Type B pancreatic cell (in vitro differentiated cells): ENCODE results near the gene EXOC3L2. TPM values are rescaled to one million over a fixed set of nuclear protein-coding genes. Genes with fewer than 3 reads are reported as not detected.

Source experiments
- DNase-seq: peaks from one replicate; pipeline ENCODE4 v3.0.0; 2021; ENCODE audit warnings: mixed read lengths; ENCODE audit not compliant: unreplicated experiment; ENCODE audit errors: extremely low spot score
- H3K27ac Mint-ChIP-seq: 2 replicates; pipeline ENCODE4 v1.8.0; 2021; ENCODE audit warnings: mild to moderate bottlenecking, mixed read lengths
- H3K27me3 Mint-ChIP-seq: 2 replicates; pipeline ENCODE4 v1.8.0; 2021; ENCODE audit warnings: mixed read lengths
- H3K36me3 Mint-ChIP-seq: 2 replicates; pipeline ENCODE4 v1.8.0; 2021; ENCODE audit warnings: mixed read lengths
- H3K4me1 Mint-ChIP-seq: one replicate; pipeline ENCODE4 v1.8.0; 2021; ENCODE audit warnings: mixed read lengths; ENCODE audit not compliant: unreplicated experiment
- H3K4me3 Mint-ChIP-seq: 2 replicates; pipeline ENCODE4 v1.8.0; 2021; ENCODE audit warnings: mild to moderate bottlenecking, mixed read lengths
- H3K9me3 Mint-ChIP-seq: 2 replicates; pipeline ENCODE4 v1.8.0; 2021; ENCODE audit warnings: mixed read lengths
- long read RNA-seq: library from polyadenylated mRNA; unstranded; transcript quantifications from one replicate; pipeline ENCODE4 v2.0.0, GENCODE V29; 2020
- total RNA-seq: library from RNA; stranded (reverse); gene quantifications from 2 replicates; pipeline ENCODE4 v1.2.1, GENCODE V29; 2021; ENCODE audit warnings: low replicate concordance
- TF ChIP-seq, protein P1 (sequence below): fragments of 200-600 bp; sonication (generic); conservative IDR thresholded peaks from 2 replicates; pipeline ENCODE4 v1.5.0; 2021; ENCODE audit warnings: antibody characterized with exemption, mild to moderate bottlenecking

Gene EXOC3L2
- 0.60 TPM in 1 of 2 replicates, not detected in the other for total RNA-seq
- long read RNA-seq = 0 reads

DNA sequence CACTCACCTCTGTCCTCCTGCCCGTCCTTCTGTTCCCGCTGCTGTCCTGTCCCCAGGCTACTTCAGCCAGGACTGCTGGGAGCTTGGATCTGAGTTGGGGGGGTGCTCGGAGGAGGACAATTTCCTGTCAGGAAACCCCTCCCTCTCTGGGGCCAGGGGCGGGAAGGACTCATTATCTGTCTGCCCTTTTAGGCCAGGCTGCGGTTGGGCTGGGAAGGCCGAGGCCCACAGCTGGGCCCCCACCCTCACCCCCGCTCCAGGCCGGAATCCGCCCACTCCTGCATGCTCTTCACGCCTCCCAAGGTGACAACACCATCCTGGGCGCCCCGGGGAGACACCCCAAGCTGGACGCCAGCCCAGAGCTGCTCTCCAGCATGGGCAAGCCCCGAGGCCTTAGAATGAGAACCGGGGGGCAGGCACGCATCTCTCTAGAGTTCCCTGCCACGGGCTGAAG, at the start of gene EXOC3L2:
Gene EXOC3L2 (minus strand): TSS at position 74 of the 454 bp plus-strand sequence. CDS start 6,362 bp downstream, outside the sequence.
- peak within 1 kb of the TSS; percentile 39 for H3K4me3 Mint-ChIP-seq
- DNase-seq = no peak
- peaks cover 11% of the 10 kb centered on the region for H3K4me1 Mint-ChIP-seq
- H3K9me3 Mint-ChIP-seq = no peaks in the 10 kb centered on the region
- H3K36me3 Mint-ChIP-seq = no peaks in the 10 kb centered on the region
- H3K27ac Mint-ChIP-seq = no peak within 1 kb of the TSS
- TF ChIP-seq, protein P1, sequence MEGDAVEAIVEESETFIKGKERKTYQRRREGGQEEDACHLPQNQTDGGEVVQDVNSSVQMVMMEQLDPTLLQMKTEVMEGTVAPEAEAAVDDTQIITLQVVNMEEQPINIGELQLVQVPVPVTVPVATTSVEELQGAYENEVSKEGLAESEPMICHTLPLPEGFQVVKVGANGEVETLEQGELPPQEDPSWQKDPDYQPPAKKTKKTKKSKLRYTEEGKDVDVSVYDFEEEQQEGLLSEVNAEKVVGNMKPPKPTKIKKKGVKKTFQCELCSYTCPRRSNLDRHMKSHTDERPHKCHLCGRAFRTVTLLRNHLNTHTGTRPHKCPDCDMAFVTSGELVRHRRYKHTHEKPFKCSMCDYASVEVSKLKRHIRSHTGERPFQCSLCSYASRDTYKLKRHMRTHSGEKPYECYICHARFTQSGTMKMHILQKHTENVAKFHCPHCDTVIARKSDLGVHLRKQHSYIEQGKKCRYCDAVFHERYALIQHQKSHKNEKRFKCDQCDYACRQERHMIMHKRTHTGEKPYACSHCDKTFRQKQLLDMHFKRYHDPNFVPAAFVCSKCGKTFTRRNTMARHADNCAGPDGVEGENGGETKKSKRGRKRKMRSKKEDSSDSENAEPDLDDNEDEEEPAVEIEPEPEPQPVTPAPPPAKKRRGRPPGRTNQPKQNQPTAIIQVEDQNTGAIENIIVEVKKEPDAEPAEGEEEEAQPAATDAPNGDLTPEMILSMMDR = no peak
- peaks cover 20% of the 10 kb centered on the region for H3K27me3 Mint-ChIP-seq

DNA sequence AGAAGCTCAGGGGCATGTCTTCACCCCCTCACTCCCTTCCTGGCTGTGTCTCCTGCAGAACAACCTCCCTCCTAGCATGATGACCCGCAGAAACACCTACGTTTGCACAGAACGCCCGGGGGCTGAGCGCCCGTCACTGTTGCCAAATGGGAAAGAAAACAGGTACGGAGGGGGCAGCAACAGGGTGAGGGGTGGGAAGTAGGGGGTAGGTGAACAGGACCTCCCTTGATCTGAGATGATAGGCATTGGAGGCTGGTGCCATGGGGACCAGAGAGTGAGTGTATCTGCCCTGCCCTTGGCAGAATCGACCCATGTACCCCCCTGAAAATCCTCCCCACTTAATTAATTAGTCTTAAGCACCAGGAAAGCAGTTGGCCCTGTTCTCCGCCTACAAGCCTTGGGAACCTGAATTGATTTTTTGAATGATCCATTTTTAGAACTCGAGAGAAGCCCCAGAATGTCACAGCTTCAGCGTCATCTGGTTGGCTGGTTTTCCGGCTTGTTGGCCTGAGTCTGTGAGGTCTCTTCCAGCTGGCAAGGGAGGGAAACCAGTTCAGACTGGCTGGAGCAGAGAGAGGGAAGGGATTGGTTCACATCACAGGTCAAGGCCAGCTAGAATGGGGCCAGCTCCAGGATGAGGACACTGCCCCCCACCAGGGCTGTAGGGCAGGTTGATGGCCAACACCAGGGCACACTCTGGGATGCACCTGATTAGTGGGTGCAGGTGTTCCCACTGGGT, 49.3 kb upstream of the EXOC3L2 start:
- H3K27ac Mint-ChIP-seq = no peak overlapping the region
- DNase-seq = no peak
- no peaks in the 10 kb centered on the region for H3K9me3 Mint-ChIP-seq
- H3K4me1 Mint-ChIP-seq = no peaks in the 10 kb centered on the region
- no peak overlapping the region for H3K4me3 Mint-ChIP-seq
- peaks cover 37% of the 10 kb centered on the region for H3K36me3 Mint-ChIP-seq
- TF ChIP-seq, protein P1 = no peak
- no peaks in the 10 kb centered on the region for H3K27me3 Mint-ChIP-seq

DNA sequence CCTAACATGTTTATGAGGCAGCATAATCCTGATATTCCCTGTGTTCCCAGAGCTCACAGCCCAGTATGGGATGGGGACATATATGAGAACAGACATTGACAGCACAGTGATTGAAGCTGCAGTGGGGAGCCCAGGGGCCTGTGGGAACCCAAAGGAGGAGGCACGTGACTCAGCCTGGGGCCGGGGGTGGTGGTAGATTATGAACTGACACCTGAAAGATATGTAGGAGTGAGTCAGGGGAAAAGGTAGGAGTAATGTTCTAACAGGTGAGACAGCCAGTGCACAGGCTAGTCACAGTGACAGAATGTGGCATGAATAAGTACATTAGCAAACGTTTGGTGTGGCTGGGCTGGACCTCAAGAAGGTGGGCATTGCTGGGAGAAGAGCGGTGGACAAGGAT, 48.5 kb upstream of the EXOC3L2 start:
- Mint-ChIP-seq H3K4me1 (no peaks in the 10 kb centered on the region), H3K27me3 (no peaks in the 10 kb centered on the region), H3K4me3 (no peak overlapping the region), H3K9me3 (no peaks in the 10 kb centered on the region), H3K27ac (no peak overlapping the region), H3K36me3 (peaks cover 34% of the 10 kb centered on the region)
- DNase-seq = no peak
- TF ChIP-seq, protein P1 = no peak

DNA sequence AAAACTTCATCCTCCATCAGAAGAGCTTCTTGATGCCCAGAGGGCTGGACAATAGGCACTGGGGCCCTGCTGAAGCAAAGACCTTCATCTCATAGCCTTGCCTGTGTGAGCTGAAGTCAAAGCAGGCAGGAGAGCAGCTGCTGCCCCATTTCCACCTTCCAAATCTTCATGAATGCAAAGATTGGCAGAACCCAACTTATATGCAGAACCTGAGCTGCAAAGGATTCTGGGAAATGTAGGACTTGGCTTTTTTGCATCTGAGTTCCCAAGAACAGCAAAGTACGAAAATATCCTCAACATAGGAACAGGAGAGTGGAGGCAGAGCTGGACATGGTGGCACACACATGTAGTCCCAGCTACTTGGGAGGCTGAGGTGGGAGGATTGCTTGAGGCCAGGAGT, 46.6 kb upstream of the EXOC3L2 start:
- TF ChIP-seq, protein P1 = no peak
- DNase-seq = no peak
- Mint-ChIP-seq H3K4me1 (no peaks in the 10 kb centered on the region), H3K9me3 (no peaks in the 10 kb centered on the region), H3K27me3 (no peaks in the 10 kb centered on the region), H3K4me3 (no peak overlapping the region), H3K27ac (no peak overlapping the region), H3K36me3 (peaks cover 28% of the 10 kb centered on the region)

DNA sequence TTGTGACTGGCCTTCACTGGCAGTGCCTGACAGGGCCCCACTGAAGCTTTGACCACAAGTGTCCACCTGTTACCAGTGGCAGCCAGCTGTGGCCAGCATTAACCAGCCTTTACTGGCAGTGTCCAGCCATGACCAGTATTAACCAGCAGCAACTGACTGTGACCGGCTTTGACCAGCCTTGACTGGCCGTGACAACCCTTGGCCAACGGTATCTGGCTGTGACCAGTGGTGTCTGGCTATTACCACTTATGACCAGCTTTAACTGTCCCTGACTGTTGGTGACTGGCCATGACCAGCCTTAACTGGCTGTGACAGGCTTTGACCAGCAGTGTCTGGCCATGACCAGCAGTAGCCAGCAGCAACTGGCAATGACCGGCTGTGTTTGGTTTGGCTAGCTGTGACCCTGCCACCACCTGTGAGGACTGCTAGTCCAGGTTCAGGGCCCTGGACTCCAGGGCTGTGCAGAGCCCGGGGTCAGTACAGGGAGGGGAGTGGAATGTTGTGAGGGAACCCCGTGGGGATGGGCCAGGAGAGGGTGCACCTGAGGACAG, 45.2 kb upstream of the EXOC3L2 start:
- no peaks in the 10 kb centered on the region for H3K4me1 Mint-ChIP-seq
- DNase-seq = no peak
- H3K27me3 Mint-ChIP-seq = no peaks in the 10 kb centered on the region
- H3K9me3 Mint-ChIP-seq = no peaks in the 10 kb centered on the region
- TF ChIP-seq, protein P1 = no peak
- H3K4me3 Mint-ChIP-seq = no peak overlapping the region
- no peak overlapping the region for H3K27ac Mint-ChIP-seq
- peaks cover 32% of the 10 kb centered on the region for H3K36me3 Mint-ChIP-seq
